GM18909 (cell line): ENCODE results near the gene KIAA1191.

ENCODE experiments used
- ATAC-seq: cut with Tn5 transposase; IDR thresholded peaks from one replicate; pipeline ENCODE4 v1.9.1; 2021; ENCODE audit warnings: mild to moderate bottlenecking; ENCODE audit not compliant: unreplicated experiment, poor library complexity

KIAA1191 gene

GRCh38 chr5:176366232-176366894 is 4.8 kb upstream of the KIAA1191 start:
- no peak for ATAC-seq

- no peak for ATAC-seq
These were observed 4.0 kb upstream of the KIAA1191 start, which contains the start of gene ARL10 for GRCh38 chr5:176365351-176366231. ARL10 (plus strand) TSS chr5:176365487; CDS start chr5:176365564, 77 bp downstream.

GRCh38 chr5:176364765-176365350 is 3.3 kb upstream of the KIAA1191 start:
- no peak for ATAC-seq

GRCh38 chr5:176362233-176362490 is 598 bp upstream of the KIAA1191 start:
- ATAC-seq = peak; percentile 11

GRCh38 chr5:176360894-176361436 is 599 bp downstream of the KIAA1191 start:
- ATAC-seq = no peak

- ATAC-seq = no peak
These were observed 1.9 kb downstream of the KIAA1191 start for GRCh38 chr5:176359658-176360057.

- ATAC-seq = no peak
These were observed 5.4 kb downstream of the KIAA1191 start for GRCh38 chr5:176356179-176356566.

GRCh38 chr5:176355400-176356178 is 6.0 kb downstream of the KIAA1191 start:
- ATAC-seq = no peak

GRCh38 chr5:176353533-176353932 is 8.0 kb downstream of the KIAA1191 start:
- ATAC-seq = no peak

GRCh38 chr5:176352116-176352878 is 9.3 kb downstream of the KIAA1191 start:
- ATAC-seq = no peak

GRCh38 chr5:176350416-176350815 is 11.1 kb downstream of the KIAA1191 start:
- no peak for ATAC-seq

GRCh38 chr5:176342766-176343458 is 18.7 kb downstream of the KIAA1191 start:
- ATAC-seq = no peak

GRCh38 chr5:176342158-176342483 is 19.4 kb downstream of the KIAA1191 start:
- no peak for ATAC-seq

GRCh38 chr5:176341325-176342157 is 20.0 kb downstream of the KIAA1191 start:
- ATAC-seq = no peak

GRCh38 chr5:176339304-176339703 is 22.3 kb downstream of the KIAA1191 start:
- ATAC-seq = no peak

- ATAC-seq = no peak
These were observed 23.7 kb downstream of the KIAA1191 start for GRCh38 chr5:176337913-176338312.

GRCh38 chr5:176334031-176334770 is 27.4 kb downstream of the KIAA1191 start:
- ATAC-seq = no peak

GRCh38 chr5:176320577-176320976 is 41.0 kb downstream of the KIAA1191 start:
- ATAC-seq = no peak
